Activated naive CD8-positive, alpha-beta T cell treated with anti-CD3 and anti-CD28 coated beads, Interleukin-2, amount 10 ng/mL, durations not matched to agents 7 days and 5 days (primary cell): ENCODE data around the gene SEC24A. TPM values are rescaled to one million over a fixed set of nuclear protein-coding genes. Genes with fewer than 3 reads are reported as not detected.

ENCODE experiments used
- ATAC-seq: fragments of 150-1000 bp; cut with Tn5 transposase; one replicate; pipeline ENCODE4 v1.10.0; 2021; ENCODE audit warnings: low read depth, moderate library complexity
- POLR2A ChIA-PET: fragments of 350-600 bp; sonication (Branson Sonifier 250); formaldehyde crosslinking; loops from one replicate; lab custom pipeline; 2021; ENCODE audit warnings: antibody characterized with exemption; lab: Charles Lee
- DNase-seq: peaks from one replicate; pipeline ENCODE4 v3.0.0; 2021
- H3K27ac Mint-ChIP-seq: one replicate; pipeline ENCODE4 v1.8.0; 2022; ENCODE audit warnings: mild to moderate bottlenecking, mixed read lengths
- H3K27me3 Mint-ChIP-seq: one replicate; pipeline ENCODE4 v1.8.0; 2022; ENCODE audit warnings: mild to moderate bottlenecking, moderate library complexity, mixed read lengths
- H3K36me3 Mint-ChIP-seq: one replicate; pipeline ENCODE4 v1.8.0; 2021; ENCODE audit warnings: mild to moderate bottlenecking, mixed read lengths
- H3K4me1 Mint-ChIP-seq: one replicate; pipeline ENCODE4 v1.8.0; 2021; ENCODE audit warnings: mixed read lengths
- H3K4me3 Mint-ChIP-seq: one replicate; pipeline ENCODE4 v1.8.0; 2022; ENCODE audit warnings: mild to moderate bottlenecking, moderate library complexity, mixed read lengths
- H3K9me3 Mint-ChIP-seq: one replicate; pipeline ENCODE4 v1.8.0; 2021; ENCODE audit warnings: mixed read lengths
- total RNA-seq, 2 experiments: library from RNA; stranded (reverse); gene quantifications; one replicate each; pipeline ENCODE4 v1.2.3, GENCODE V29; 2021

The SEC24A gene
- total RNA-seq, 2 experiments from 2014 or later, result 20.5 to 20.6 TPM

GRCh38 chr5:134777366-134777765 lies 128.8 kb downstream of the SEC24A start:
- Mint-ChIP-seq H3K4me3 (no peak overlapping the region), H3K4me1 (no peaks in the 10 kb centered on the region), H3K9me3 (no peaks in the 10 kb centered on the region), H3K27me3 (no peaks in the 10 kb centered on the region), H3K27ac (peak overlapping the region; percentile 46), H3K36me3 (peaks cover 31% of the 10 kb centered on the region)
- ATAC-seq, result no peak
- POLR2A ChIA-PET, result interaction anchor here (0.7 kb wide), 1 partner anchor 30 kb away, joined by 4 read pairs; no protein-coding TSS in a partner anchor
- DNase-seq, result no peak

Other genes with a start within 250 kb of the SEC24A start
- gene CDKN2AIPNL, start 236.9 kb upstream of the SEC24A start, total RNA-seq, result 10 to 100 TPM; 22.3 to 23.4 TPM
- 100 to 1,000 TPM; 142 to 161 TPM for gene JADE2, start 123.1 kb upstream of the SEC24A start, total RNA-seq
- 10 to 100 TPM; 42.8 to 48.2 TPM for gene SAR1B, start 16.0 kb upstream of the SEC24A start, total RNA-seq
- gene CAMLG, start 89.8 kb downstream of the SEC24A start, total RNA-seq, result 10 to 100 TPM; 24.4 to 24.7 TPM
- gene DDX46, start 110.0 kb downstream of the SEC24A start, total RNA-seq, result 10 to 100 TPM; 72.7 to 76.5 TPM
- gene C5orf24, start 197.2 kb downstream of the SEC24A start, total RNA-seq, result 10 to 100 TPM; 32.4 to 37.0 TPM
- gene TXNDC15, start 225.6 kb downstream of the SEC24A start, total RNA-seq, result 10 to 100 TPM; 37.7 to 41.1 TPM